ENCODE measurements around the gene SLC25A47. TPM values are rescaled to one million over a fixed set of nuclear protein-coding genes. Genes with fewer than 3 reads are reported as not detected.

The SLC25A47 gene
- total and polyA plus RNA-seq, 8 donors: not detected

- no peak for TF ChIP-seq CTCF (IDR thresholded peaks at IDR 0.05)
- Histone ChIP-seq H3K4me3 (no peak overlapping the region), H3K27ac (peak overlapping the region; percentile 7 to 42), H3K36me3 (peaks cover 0 to 93% of the 10 kb centered on the region in 2 donors), H3K4me1 (peaks cover 3 to 30% of the 10 kb centered on the region in 2 donors), H3K9me3 (no peaks in the 10 kb centered on the region), H3K27me3 (no peaks in the 10 kb centered on the region)
- no peak for DNase-seq
- no peak for ATAC-seq
- intact Hi-C loops (cut with DNase I): no loop called here
Measured at GRCh38 chr14:100359111-100359510, 36.0 kb downstream of the SLC25A47 start.

GRCh38 chr14:100359881-100360280 lies 36.7 kb downstream of the SLC25A47 start:
- intact Hi-C loops (cut with DNase I): no loop called here
- no peak for TF ChIP-seq CTCF (IDR thresholded peaks at IDR 0.05)
- Histone ChIP-seq H3K9me3 (no peaks in the 10 kb centered on the region), H3K36me3 (peaks cover 0 to 89% of the 10 kb centered on the region in 2 donors), H3K27ac (peak overlapping the region in 1 of 2 donors; percentile 42), H3K27me3 (no peaks in the 10 kb centered on the region), H3K4me1 (peaks cover 4 to 35% of the 10 kb centered on the region in 2 donors), H3K4me3 (no peak overlapping the region)
- ATAC-seq (no peak), DNase-seq (no peak)

DNA sequence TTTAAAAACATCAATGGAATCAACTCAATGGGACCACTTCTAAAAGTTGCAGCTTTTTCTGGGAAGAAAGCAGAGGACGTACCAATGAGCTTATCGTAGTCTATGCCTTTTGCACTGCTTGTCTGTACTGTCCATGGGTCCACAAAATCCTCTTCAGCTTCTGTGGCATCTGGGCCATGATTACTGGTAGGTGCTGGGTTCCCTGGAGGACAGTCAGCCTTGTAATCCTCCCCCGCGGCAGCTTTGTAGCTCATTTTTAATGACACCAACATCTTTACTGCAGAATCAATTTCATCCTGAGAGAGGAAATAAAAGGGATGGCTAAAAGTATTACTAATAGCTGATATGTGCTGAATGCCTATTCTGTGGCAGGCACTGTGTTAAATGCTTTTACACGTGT lies 38.5 kb downstream of the SLC25A47 start:
- Histone ChIP-seq H3K27ac (peak overlapping the region in 1 of 2 donors; percentile 39), H3K27me3 (no peaks in the 10 kb centered on the region), H3K4me1 (peaks cover 4 to 40% of the 10 kb centered on the region in 2 donors), H3K9me3 (no peaks in the 10 kb centered on the region), H3K36me3 (peaks cover 0 to 90% of the 10 kb centered on the region in 2 donors), H3K4me3 (no peak overlapping the region)
- TF ChIP-seq CTCF (IDR thresholded peaks at IDR 0.05): no peak
- ATAC-seq (no peak), DNase-seq (no peak)
- intact Hi-C loops (cut with DNase I): no loop called here

- Histone ChIP-seq H3K9me3 (no peaks in the 10 kb centered on the region), H3K4me3 (no peak overlapping the region), H3K27ac (no peak overlapping the region), H3K36me3 (peaks cover 0 to 90% of the 10 kb centered on the region in 2 donors), H3K27me3 (no peaks in the 10 kb centered on the region), H3K4me1 (peaks cover 4 to 47% of the 10 kb centered on the region in 2 donors)
- DNase-seq: no peak
- intact Hi-C loops (cut with DNase I): no loop called here
- no peak for TF ChIP-seq CTCF (IDR thresholded peaks at IDR 0.05)
- no peak for ATAC-seq
Measured at GRCh38 chr14:100362311-100362927, 39.3 kb downstream of the SLC25A47 start.

GRCh38 chr14:100363053-100363452 lies 39.9 kb downstream of the SLC25A47 start:
- Histone ChIP-seq H3K36me3 (peaks cover 0 to 90% of the 10 kb centered on the region in 2 donors), H3K9me3 (no peaks in the 10 kb centered on the region), H3K4me3 (no peak overlapping the region), H3K27ac (peak overlapping the region in 1 of 2 donors; percentile 39), H3K27me3 (no peaks in the 10 kb centered on the region), H3K4me1 (peaks cover 4 to 47% of the 10 kb centered on the region in 2 donors)
- intact Hi-C loops (cut with DNase I): no loop called here
- DNase-seq: no peak
- TF ChIP-seq CTCF (IDR thresholded peaks at IDR 0.05): no peak
- ATAC-seq: no peak

All from left lung (tissue), 10 donors.